HepG2 (cell line): ENCODE measurements around the gene GIMAP4.

Experiments used
- AHR ChIP-seq: IDR thresholded peaks from 2 replicates; pipeline ENCODE4 v1.6.1; 2018; ENCODE audit warnings: missing genetic modification reagents, missing compliant biosample characterization
- ARNT ChIP-seq: fragments of 450-650 bp; IDR thresholded peaks from 2 replicates; pipeline ENCODE4 v1.6.1; 2017
- MEIS1 ChIP-seq: sonication (generic); formaldehyde crosslinking; IDR thresholded peaks from 2 replicates; pipeline ENCODE4 v1.9.0; 2021; ENCODE audit warnings: mild to moderate bottlenecking, missing genetic modification reagents, moderate library complexity, borderline replicate concordance
- PBX2 ChIP-seq: IDR thresholded peaks from 2 replicates; pipeline ENCODE4 v1.6.1; 2016; ENCODE audit warnings: control low read depth
- TARDBP ChIP-seq: sonication (generic); formaldehyde crosslinking; IDR thresholded peaks from 2 replicates; pipeline ENCODE4 v1.8.0; 2022; ENCODE audit warnings: mild to moderate bottlenecking, missing genetic modification reagents
- USF2 ChIP-seq, 2 experiments: sonication (generic) in 1 of 2; formaldehyde crosslinking in 1 of 2; IDR thresholded peaks; 2 replicates each; pipeline versions ENCODE4 v1.5.1 to v1.6.1; 2011 to 2020; ENCODE audit warnings: borderline replicate concordance in 1 of 2, low read depth in 1 of 2, low read length in 1 of 2, mild to moderate bottlenecking in 1 of 2, missing genetic modification reagents in 1 of 2, moderate library complexity in 1 of 2
- ZNF343 ChIP-seq: sonication (generic); formaldehyde crosslinking; IDR thresholded peaks from 2 replicates; pipeline ENCODE4 v1.4.0; 2020; ENCODE audit warnings: mild to moderate bottlenecking, missing genetic modification reagents
- ZNF609 ChIP-seq: sonication (generic); formaldehyde crosslinking; IDR thresholded peaks from 2 replicates; pipeline ENCODE4 v1.4.0; 2020; ENCODE audit warnings: mild to moderate bottlenecking, missing genetic modification reagents, borderline replicate concordance

DNA sequence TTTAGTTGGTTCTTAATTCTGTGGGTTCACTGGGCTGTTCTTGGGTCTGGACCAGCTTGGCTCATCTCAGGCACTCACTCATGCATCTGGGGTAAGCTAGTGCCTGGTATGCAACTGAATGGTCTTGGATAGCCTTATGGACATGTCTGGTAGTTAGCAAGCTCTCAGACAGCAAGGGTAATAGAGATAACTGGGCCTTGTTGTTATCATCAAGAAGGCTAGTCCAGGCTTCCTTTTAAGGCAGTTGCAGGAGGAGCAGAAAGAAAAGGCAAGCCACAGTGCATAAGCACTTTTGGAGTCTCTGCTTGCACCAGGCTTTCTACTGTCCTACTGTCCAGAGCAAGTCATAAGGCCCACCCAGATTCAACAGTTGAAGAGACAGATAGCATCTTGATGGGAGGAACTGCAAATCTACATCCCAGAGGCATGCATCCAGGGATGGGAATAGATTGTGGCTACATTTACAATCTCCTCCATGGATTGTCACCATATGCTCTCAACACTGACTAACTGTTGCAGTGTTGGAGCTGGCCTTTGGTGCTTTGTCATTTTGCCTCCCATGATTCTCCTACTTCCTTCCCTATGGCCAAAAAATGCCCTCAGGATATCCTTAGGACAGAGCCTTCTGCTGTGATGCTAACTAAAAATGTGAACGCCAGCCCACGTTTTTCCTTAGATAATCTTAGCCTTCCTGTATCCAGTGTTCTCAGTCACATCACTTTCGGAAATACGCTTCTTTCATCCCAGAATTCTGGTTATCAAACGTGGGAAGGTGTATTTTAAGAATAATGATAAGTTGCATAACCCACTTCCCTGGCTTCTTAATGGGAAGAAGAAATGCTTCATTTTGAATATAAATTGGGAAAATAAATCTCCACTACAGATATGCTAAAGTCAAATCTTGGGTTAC lies 3.6 kb downstream of the GIMAP4 start:
- TF ChIP-seq TARDBP (CRISPR knock-in tag) (no peak), USF2 (IDR thresholded peaks at IDR 0.05; ENCODE audit: low read depth, low read length) (no peak), USF2 (CRISPR knock-in tag; IDR thresholded peaks at IDR 0.05; ENCODE audit: borderline replicate concordance) (no peak), PBX2 (no peak), MEIS1 (CRISPR knock-in tag) (no peak), AHR (CRISPR knock-in tag) (no peak), ARNT (no peak), ZNF609 (CRISPR knock-in tag) (no peak), ZNF343 (no peak)
